HUDEP-2 (cell line): ENCODE data around the gene TSPEAR.
"Not testable (repeated sequence)": the region's sequence is repeated elsewhere in the genome, so short reads cannot be mapped to it uniquely, and the experiment has no call there.

Experiments
- DNase-seq, 76 experiments: peaks; one replicate each; lab custom pipeline; 2025; ENCODE audit not compliant: unreplicated experiment in 76 of 76; lab: John Stamatoyannopoulos, UW

TSPEAR gene

GRCh38 chr21:44637018-44637850, 74.1 kb downstream of the TSPEAR start, which contains the start of gene KRTAP10-10:
Gene KRTAP10-10 (plus strand): TSS chr21:44637356. CDS start chr21:44637418, 62 bp downstream.
- no peak for DNase-seq

DNA sequence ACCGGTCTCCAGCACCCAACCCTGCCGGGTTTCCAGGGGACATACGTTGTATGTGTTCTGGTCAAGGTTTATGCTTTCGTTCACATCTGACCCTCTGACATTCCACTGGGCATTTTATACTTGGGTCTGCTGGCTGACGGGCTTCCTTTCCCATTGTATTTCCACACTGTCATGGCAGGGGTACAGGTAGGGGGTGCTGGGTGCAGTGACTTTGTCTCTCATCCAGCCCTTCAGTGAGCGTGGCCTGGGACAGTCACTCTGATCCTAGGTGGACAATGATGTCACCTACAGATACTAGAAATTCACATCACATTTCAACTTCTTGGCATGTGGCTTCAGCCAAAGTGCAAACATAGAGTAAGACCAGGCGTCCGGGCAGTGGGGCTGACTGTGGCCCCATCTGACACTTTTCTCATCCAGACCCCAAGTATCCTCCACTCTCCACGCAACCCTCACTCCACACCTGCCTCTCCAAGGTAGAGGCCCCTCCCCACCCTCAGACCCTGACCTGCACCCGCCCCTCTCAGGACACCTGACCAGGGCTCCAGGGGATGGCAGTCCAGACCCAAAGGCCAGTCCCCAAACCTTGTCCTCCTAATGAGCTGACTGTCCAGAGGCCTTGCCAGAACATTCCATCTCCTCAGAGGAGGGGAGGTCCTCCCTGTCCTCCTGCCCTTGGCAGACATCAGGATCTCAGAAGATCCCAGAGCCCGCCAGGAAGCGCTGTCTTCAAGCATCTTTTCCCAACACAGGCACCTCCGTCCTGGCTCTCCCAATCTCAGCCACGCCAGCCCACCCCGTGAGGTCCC, 75.0 kb downstream of the TSPEAR start:
- DNase-seq, result no peak

- DNase-seq, result no peak
Observed at GRCh38 chr21:44632067-44632466, 79.3 kb downstream of the TSPEAR start.

GRCh38 chr21:44630440-44630839, 80.9 kb downstream of the TSPEAR start:
- DNase-seq, result no peak

GRCh38 chr21:44628707-44629391, 82.5 kb downstream of the TSPEAR start:
- DNase-seq, result no peak

GRCh38 chr21:44627831-44628233, 83.5 kb downstream of the TSPEAR start:
- DNase-seq, result not testable (repeated sequence)

- DNase-seq, result not testable (repeated sequence)
Observed at GRCh38 chr21:44627181-44627822, 84.1 kb downstream of the TSPEAR start.

DNA sequence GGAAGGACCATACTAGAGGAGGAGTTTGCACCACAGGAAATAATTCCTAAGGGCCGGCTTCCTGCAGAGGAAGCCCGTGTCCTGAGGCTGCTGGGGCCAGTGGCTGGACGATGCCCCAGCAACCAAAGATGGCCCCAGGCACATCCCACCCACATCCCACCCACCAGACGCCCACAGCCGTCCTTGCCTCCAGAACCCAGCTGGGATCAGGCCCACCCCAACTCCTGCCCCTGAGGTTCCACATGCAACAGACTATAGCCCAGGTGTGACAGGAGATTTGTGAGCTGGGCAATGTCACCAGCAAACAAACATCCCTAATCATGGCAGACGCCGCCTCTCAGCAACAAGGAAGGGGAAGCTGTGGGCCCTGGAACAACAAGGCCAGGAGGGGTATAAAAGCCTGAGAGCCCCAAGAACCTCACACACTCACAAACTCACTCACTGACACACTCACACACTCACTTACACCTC, 84.7 kb downstream of the TSPEAR start, which contains the start of gene KRTAP10-9:
Gene KRTAP10-9 (plus strand): TSS at position 421 of the 471 bp plus-strand sequence. CDS start 79 bp downstream, outside the sequence.
- DNase-seq, result no peak

- no peak for DNase-seq
Observed at GRCh38 chr21:44626262-44626661, 85.1 kb downstream of the TSPEAR start.

- DNase-seq, result no peak
Observed at GRCh38 chr21:44625756-44626155, 85.6 kb downstream of the TSPEAR start.

DNA sequence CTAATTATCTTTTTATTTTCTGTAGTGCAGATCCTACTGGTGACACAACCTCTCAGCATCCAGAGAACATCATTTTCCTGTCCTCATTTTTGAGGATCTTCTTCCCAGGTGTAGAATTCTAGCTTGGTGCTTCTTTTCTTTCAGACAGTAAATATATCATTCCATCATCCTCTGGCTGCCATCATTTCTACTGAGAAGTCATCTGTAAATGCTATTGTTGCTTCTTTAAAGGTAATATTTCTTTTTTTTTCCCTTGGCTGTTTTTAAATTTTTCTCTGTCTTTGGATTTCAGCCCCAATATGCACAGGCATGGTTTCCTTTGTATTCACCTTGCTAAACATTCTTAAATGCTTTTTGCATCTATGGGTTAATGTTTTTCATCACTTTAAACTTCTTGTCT, 87.8 kb downstream of the TSPEAR start:
- DNase-seq, result no peak

- no peak for DNase-seq
Observed at GRCh38 chr21:44619886-44620285, 91.5 kb downstream of the TSPEAR start.

DNA sequence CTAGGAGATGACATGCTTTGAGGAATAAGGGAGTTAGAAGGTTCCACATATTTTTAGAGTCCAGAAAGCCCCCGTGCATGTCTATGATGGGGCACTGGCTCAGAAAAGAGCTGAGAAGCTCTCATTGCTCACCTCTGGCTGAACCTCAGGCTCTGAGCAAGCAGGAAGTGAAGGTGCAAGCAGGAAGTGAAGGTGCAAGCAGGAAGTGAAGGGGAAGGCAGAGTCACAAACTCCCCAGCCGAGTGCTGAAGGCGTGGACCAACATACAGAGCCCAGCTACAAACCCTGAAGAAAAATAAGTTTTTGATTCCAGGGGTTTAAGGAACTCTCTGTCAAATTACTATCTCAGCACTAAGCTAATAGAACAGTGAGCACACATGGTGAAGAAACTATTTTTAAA, 92.5 kb downstream of the TSPEAR start:
- DNase-seq, result no peak

DNA sequence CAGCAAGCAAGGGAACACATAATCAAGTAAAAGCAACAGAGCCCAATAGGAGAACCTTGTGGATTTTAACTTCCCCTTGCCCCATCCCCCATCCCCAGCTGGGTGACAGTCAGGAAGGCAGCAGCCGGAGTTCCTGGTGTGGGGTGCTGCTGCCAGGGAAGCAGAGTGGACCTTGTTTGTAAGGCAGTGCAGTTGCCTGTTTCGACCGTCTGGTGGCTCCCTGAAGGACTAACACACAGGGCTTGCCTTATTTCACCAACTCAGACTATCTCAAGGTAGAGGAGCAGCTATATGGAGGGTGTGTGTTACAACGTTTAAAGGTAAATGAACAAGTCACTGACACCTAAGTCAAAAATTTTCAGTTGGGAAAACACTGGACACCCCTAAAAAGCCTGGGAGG, 92.9 kb downstream of the TSPEAR start:
- DNase-seq, result peak in 3 of 76 experiments; percentile 13 to 21 (median 13)

DNA sequence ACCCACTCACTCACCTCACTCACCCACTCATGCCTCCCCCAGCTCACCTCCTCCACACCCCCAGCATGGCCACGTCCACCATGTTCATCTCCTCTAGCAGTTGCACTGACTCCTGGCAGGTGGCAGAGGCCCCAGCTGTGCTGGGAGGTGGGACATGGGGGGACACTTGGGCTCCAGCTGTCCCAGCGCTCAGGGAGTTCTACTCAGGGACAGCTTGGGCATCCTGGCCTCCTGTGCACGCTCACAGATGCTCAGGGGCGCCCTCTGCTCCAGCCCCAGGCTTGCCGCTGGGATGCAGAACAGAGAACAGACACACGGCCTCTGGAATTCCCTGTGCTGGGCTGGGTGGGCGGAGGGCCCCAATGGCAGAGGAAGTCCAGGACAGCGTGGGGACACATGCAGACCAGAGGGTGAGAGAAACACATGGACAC, 94.3 kb downstream of the TSPEAR start:
- no peak for DNase-seq

DNA sequence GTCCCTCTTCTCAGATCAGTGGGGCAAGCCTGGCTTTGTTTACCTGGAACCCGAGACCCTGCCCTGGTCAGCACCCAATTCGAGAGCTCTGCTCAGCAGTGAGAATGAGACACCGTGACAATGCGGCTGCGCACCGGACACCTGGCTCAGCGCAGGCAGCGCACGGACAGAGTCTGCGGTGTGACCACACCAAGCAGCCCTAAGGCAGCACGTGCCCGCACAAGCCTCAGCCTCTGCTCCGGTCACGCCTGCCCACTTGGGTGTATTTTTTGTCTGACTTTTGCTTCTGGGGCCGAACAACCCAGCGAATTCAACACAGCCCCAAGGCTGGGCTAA, 94.8 kb downstream of the TSPEAR start:
- DNase-seq, result no peak

- DNase-seq, result no peak
Observed at GRCh38 chr21:44615911-44616590, 95.3 kb downstream of the TSPEAR start.

GRCh38 chr21:44615466-44615865, 95.9 kb downstream of the TSPEAR start:
- no peak for DNase-seq

GRCh38 chr21:44614961-44615391, 96.4 kb downstream of the TSPEAR start:
- no peak for DNase-seq

DNA sequence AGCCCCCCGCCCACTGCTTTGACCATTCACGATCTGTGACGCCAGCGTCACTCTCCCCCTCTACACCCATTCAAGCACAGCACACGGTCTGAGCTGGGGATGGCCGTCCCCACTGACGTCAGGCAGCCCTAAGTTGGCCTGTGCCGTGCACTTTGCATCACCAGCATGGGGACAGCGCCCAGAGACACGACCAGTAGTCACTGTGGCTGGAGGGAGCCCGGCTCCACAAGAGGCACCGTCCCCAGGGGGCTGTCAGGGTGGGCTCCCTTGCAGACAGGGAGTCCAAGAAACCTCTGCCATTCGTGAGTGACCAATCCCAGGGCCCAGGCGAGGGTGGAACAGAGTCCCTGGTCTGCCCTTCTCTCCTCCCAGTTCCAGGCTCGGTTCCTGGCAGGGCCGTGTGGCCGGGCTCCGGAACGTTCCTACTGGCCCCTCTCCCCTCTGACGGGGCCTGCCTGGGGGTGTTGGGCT, 97.2 kb downstream of the TSPEAR start:
- no peak for DNase-seq
